Small intestine (tissue), 16 donors: ENCODE measurements around the gene SLC39A1. TPM values are rescaled to one million over a fixed set of nuclear protein-coding genes. Genes with fewer than 3 reads are reported as not detected.
A peak's percentile ranks its signal among the peaks of the same experiment; 100 is the strongest.
"Not testable (repeated sequence)": the region's sequence is repeated elsewhere in the genome, so short reads cannot be mapped to it uniquely, and the experiment has no call there.

ENCODE experiments used
- DNase-seq, 2 donors: peaks; one replicate each; pipeline versions ENCODE4 v3.0.0 to v3.0.0-alpha.2; 2013
- FAIRE-seq: peaks from 2 replicates; lab custom pipeline; 2012; peaks lifted over from hg19 to GRCh38; lab: Jason Lieb, UNC
- H3K27ac ChIP-seq, 3 donors: one replicate each; pipeline ENCODE4 v1.5.1; 2013; ENCODE audit warnings: low read length in 2 of 3, mild to moderate bottlenecking in 2 of 3, control low read depth in 1 of 3, inconsistent platforms in 1 of 3, low read depth in 1 of 3, moderate library complexity in 1 of 3
- H3K27me3 ChIP-seq, 3 donors: one replicate each; pipeline ENCODE4 v1.6.1; 2013; ENCODE audit warnings: low read length in 3 of 3, inconsistent platforms in 1 of 3; ENCODE audit not compliant: control insufficient read depth in 3 of 3, insufficient read depth in 3 of 3
- H3K36me3 ChIP-seq, 3 donors: one replicate each; pipeline ENCODE4 v1.6.1; 2013; ENCODE audit warnings: low read length in 3 of 3, inconsistent platforms in 1 of 3, low read depth in 1 of 3, mild to moderate bottlenecking in 1 of 3, moderate library complexity in 1 of 3; ENCODE audit not compliant: control insufficient read depth in 3 of 3, insufficient read depth in 2 of 3
- H3K4me1 ChIP-seq, 3 donors: one replicate each; pipeline ENCODE4 v1.6.1; 2013; ENCODE audit warnings: low read length in 2 of 3, inconsistent platforms in 1 of 3, low read depth in 1 of 3, mild to moderate bottlenecking in 1 of 3, moderate library complexity in 1 of 3; ENCODE audit not compliant: control insufficient read depth in 3 of 3, insufficient read depth in 2 of 3
- H3K4me3 ChIP-seq, 3 donors: one replicate each; pipeline ENCODE4 v1.5.1; 2013; ENCODE audit warnings: low read length in 3 of 3, control low read depth in 1 of 3, inconsistent platforms in 1 of 3, low read depth in 1 of 3, mild to moderate bottlenecking in 1 of 3, moderate library complexity in 1 of 3
- H3K9me3 ChIP-seq, 2 donors: one replicate each; pipeline ENCODE4 v1.6.1; 2013; ENCODE audit warnings: low read depth in 1 of 2, low read length in 1 of 2; ENCODE audit not compliant: control insufficient read depth in 2 of 2, insufficient read depth in 1 of 2
- WGBS, 3 donors: extraction: QIAGEN DNeasy Blood & Tissue Kit; methylation state at CpG; one replicate each; pipeline ENCODE4 v1.1.7; 2013; 5-methylcytosine and 5-hydroxymethylcytosine counted together
- long read RNA-seq, 10 donors: transcript quantifications; one replicate each; lab custom pipeline, GENCODE V29; 2026
- polyA plus RNA-seq, 4 donors: library from polyadenylated mRNA; stranded (reverse) in 3 of 4; unstranded in 1 of 4; fragments of 200-250 nt in 3 of 4; fragments of 120-200 nt in 1 of 4; gene quantifications; one replicate each; pipeline versions ENCODE4 v1.2.1 to v1.2.3, GENCODE V29; 2013
- donor health status: healthy with polysubstance abuse.
- donor health status: control.
- donor health status: control.
- donor health status: Bipolar disorder and iron deficiency.
- donor health status: healthy.

SLC39A1 gene, protein sequence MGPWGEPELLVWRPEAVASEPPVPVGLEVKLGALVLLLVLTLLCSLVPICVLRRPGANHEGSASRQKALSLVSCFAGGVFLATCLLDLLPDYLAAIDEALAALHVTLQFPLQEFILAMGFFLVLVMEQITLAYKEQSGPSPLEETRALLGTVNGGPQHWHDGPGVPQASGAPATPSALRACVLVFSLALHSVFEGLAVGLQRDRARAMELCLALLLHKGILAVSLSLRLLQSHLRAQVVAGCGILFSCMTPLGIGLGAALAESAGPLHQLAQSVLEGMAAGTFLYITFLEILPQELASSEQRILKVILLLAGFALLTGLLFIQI
- polyA plus RNA-seq, result 100 to 1,000 TPM in 1 of 4 donors, 10 to 100 TPM in 3; 23.7 to 100 (median 65.4) TPM
- long read RNA-seq, donor 1, result 0 reads
- long read RNA-seq, donor 2, transcript SLC39A1-202 (4 exons, 2,084 nt), result major isoform, 6 of 6 reads
- long read RNA-seq, donor 2, partial matches to known transcripts, result 0 of 6 reads
- long read RNA-seq, donor 2, other reads (novel, unspliced or antisense), result 0 of 6 reads
- long read RNA-seq, donor 3, transcript SLC39A1-202 (4 exons, 2,084 nt), result major isoform, 6 of 7 reads
- long read RNA-seq, donor 3, partial matches to known transcripts, result 0 of 7 reads
- long read RNA-seq, donor 3, other reads (novel, unspliced or antisense), result 0 of 7 reads
- long read RNA-seq, donor 4, result 0 reads
- long read RNA-seq, donor 5, transcript SLC39A1-202 (4 exons, 2,084 nt), result major isoform, 6 of 8 reads
- long read RNA-seq, donor 5, partial matches to known transcripts, result 0 of 8 reads
- long read RNA-seq, donor 5, other reads (novel, unspliced or antisense), result 0 of 8 reads
- long read RNA-seq, donor 6, transcript SLC39A1-202 (4 exons, 2,084 nt), result major isoform, 22 of 28 reads
- long read RNA-seq, donor 6, partial matches to known transcripts, result 0 of 28 reads
- long read RNA-seq, donor 6, other reads (novel, unspliced or antisense), result 0 of 28 reads
- long read RNA-seq, donor 7, result 0 reads
- long read RNA-seq, donor 8, partial matches to known transcripts, result 0 of 2 reads
- long read RNA-seq, donor 8, other reads (novel, unspliced or antisense), result 0 of 2 reads
- long read RNA-seq, donor 9, transcript SLC39A1-202 (4 exons, 2,084 nt), result major isoform, 5 of 9 reads
- long read RNA-seq, donor 9, partial matches to known transcripts, result 0 of 9 reads
- long read RNA-seq, donor 9, other reads (novel, unspliced or antisense), result 0 of 9 reads
- long read RNA-seq, donor 10, transcript SLC39A1-202 (4 exons, 2,084 nt), result major isoform, 21 of 30 reads
- long read RNA-seq, donor 10, transcript SLC39A1-204 (3 exons, 2,723 nt), result minor isoform, 8 of 30 reads
- long read RNA-seq, donor 10, partial matches to known transcripts, result 0 of 30 reads
- long read RNA-seq, donor 10, other reads (novel, unspliced or antisense), result 0 of 30 reads

DNA sequence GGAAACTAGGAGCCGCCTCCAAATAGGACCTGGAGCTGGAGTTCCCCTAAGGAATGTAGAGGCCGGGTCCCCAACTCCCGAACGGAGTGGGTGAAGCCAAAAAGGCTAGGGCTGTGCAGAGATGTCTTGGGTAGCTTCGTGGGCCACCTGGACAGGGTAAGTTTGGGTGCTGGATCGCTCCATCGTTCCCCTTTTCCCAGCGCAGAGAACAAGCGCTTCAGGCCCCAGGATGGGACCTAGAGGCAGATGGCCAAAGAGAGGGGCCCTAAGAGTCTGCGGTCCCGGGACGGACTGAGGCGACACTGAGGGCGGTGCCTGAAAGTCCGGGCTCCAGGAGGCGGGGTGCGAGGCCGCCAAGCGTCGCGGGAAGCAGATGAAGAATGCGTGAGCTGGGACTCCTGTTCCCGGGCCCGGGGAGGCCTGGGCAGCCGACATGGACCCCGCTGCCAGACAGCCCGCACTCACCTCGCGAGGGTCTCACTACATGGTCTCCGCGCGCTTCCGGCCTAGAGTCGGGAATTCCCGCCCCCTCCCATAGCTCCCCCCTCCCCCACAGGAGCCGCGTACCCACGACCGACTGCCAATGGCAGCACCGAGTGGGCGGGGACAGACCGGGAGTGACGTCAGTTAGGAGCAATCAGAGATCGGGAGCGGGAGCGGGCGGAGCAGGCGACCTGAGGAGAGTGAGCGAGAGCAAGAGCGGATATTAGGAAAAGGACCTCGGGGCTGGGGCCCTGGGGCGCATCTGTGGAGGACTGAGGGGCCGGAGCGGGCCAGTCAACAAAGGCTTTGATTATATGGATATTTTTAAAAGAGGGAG is at the start of gene SLC39A1:
TSS of gene SLC39A1 (minus strand) at position 508 of the 820 bp plus-strand sequence. CDS start 822 bp downstream, outside the sequence.
- FAIRE-seq, result no peak

DNA sequence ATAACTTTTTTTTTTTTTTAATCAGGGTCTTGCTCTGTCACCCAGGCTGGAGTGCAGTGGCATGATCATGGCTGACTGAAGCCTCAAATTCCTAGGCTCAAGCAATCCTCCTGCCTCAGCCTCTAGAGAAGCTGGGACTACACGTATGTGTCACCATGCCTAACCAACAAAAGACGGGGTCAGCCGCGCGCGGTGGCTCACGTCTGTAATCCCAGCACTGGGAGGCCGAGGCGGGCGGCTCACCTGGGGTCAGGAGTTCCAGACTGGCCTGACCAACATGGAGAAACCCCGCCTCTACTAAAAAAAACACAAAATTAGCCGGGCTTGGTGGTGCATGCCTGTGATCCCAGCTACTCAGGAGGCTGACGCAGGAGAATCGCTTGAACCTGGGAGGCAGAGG is 49.2 kb upstream of the SLC39A1 start:
- DNase-seq, H3K9me3 ChIP-seq, H3K27me3 ChIP-seq, H3K36me3 ChIP-seq, H3K4me3 ChIP-seq, H3K4me1 ChIP-seq, H3K27ac ChIP-seq, FAIRE-seq: not testable (repeated sequence)
- 95 to 97% (median 95%) methylated on average over 14 of the region's 14 CpGs for WGBS, 3 donors

More for the DNA sequence above, at the start of gene SLC39A1:
- peaks cover 2 to 26% (median 10%) of the 10 kb centered on the region in 3 donors for H3K4me1 ChIP-seq
- H3K27ac ChIP-seq, result peak within 1 kb of the TSS; percentile 64 to 95 (median 94)
- peaks cover 0 to 20% (median 0%) of the 10 kb centered on the region in 3 donors for H3K36me3 ChIP-seq
- no peaks in the 10 kb centered on the region for H3K27me3 ChIP-seq
- no peaks in the 10 kb centered on the region for H3K9me3 ChIP-seq
- peak within 1 kb of the TSS; percentile 64 to 90 (median 68) for H3K4me3 ChIP-seq
- WGBS, 3 donors, result 0 to 1% (median 1%) methylated on average over 45 to 54 of the region's 54 CpGs
- DNase-seq, result peak; percentile 98 to 99

DNA sequence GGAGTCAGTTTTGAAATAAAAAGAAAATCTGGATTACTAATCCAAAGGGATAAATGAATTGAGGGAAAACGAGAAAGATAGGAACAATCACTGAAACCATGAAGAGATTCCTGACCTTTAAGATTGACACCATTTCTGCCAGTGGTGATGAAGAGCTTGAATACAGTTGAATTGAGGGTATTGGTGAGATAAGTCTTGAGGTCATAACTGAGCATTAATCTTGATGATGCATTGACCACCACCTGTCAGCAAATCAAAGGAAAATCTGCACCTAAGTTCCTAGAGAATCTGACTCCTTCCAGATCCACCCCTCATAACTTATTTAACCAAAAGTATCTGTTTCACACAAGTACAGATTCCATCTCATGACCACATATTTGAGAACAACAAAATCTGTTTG is 48.8 kb upstream of the SLC39A1 start:
- 61 to 83% (median 70%) methylated on average over 1 of the region's 1 CpG for WGBS, 3 donors
- no peaks in the 10 kb centered on the region for H3K36me3 ChIP-seq
- no peak overlapping the region for H3K27ac ChIP-seq
- DNase-seq (no peak), FAIRE-seq (no peak)
- H3K27me3 ChIP-seq, result no peaks in the 10 kb centered on the region
- H3K4me1 ChIP-seq, result no peaks in the 10 kb centered on the region
- no peak overlapping the region for H3K4me3 ChIP-seq
- no peaks in the 10 kb centered on the region for H3K9me3 ChIP-seq

DNA sequence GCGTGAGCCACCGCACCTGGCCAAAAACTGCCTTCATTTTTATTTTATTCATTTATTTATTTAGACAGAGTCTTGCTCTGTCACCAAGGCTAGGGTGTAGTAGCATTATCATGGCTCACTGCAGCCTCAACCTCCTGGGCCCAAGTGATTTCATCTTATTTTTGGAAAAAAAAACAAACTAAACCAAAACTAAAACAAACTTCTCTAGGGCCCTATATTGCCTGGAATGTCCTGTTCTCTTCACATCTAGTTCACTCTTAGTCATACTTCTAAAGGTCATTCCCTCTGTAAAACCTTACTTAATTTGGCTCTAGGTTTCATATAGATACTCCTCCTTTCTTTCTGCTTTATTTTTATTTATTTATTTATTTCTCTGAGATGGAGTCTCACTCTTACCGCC is 42.8 kb upstream of the SLC39A1 start:
- 89 to 98% (median 97%) methylated on average over 3 of the region's 3 CpGs for WGBS, 3 donors
- DNase-seq, result no peak
- Histone ChIP-seq H3K9me3 (no peaks in the 10 kb centered on the region), H3K4me3 (no peak overlapping the region), H3K4me1 (no peaks in the 10 kb centered on the region), H3K27me3 (no peaks in the 10 kb centered on the region), H3K36me3 (no peaks in the 10 kb centered on the region), H3K27ac (no peak overlapping the region)
- no peak for FAIRE-seq

DNA sequence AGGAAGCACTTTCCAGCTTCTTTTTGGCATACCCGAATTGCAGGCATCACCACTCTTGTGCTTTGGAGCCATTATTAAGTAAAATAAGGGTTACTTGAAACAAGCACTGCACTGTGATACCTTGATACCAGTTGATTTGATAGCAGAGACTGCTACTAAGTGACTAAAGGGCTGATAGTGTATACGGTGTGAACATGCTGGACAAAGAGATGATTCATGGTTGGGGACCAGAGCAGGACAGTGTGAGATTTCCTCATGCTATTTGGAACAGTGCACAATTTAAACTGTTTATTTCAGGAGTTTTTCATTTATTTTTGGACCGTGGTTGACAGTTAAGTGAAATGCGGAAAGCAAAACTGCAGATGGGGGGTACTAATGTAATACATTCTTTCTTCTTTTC is 37.1 kb upstream of the SLC39A1 start:
- Histone ChIP-seq H3K36me3 (peaks cover 0 to 2% (median 1%) of the 10 kb centered on the region in 3 donors), H3K27ac (no peak overlapping the region), H3K9me3 (no peaks in the 10 kb centered on the region), H3K4me1 (no peaks in the 10 kb centered on the region), H3K4me3 (no peak overlapping the region), H3K27me3 (no peaks in the 10 kb centered on the region)
- WGBS, 3 donors, result 77 to 81% (median 80%) methylated on average over 4 of the region's 4 CpGs
- DNase-seq (no peak), FAIRE-seq (no peak)

DNA sequence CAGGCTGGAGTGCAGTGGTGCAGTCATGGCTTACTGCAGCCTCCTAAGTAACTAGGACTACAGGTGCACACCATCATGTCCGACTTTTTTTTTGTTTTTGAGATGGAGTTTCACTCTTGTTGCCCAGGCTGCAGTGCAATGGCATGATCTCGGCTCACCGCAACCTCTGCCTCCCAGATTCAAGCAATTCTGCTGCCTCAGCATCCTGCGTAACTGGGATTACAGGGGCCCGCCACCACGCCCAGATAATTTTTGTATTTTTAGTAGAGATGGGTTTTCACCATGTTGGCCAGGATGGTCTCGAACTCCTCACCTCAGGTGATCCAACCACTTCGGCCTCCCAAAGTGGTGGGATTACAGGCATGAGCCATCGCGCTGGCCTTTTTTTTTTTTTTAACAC is 33.5 kb upstream of the SLC39A1 start:
- not testable (repeated sequence) for H3K27me3 ChIP-seq, H3K27ac ChIP-seq, H3K4me3 ChIP-seq, DNase-seq, FAIRE-seq, H3K9me3 ChIP-seq
- Histone ChIP-seq H3K36me3 (peaks cover 0 to 33% (median 11%) of the 10 kb centered on the region in 3 donors), H3K4me1 (peaks cover 0 to 11% (median 4%) of the 10 kb centered on the region in 3 donors)
- WGBS, 3 donors, result 94 to 96% (median 94%) methylated on average over 10 of the region's 10 CpGs

DNA sequence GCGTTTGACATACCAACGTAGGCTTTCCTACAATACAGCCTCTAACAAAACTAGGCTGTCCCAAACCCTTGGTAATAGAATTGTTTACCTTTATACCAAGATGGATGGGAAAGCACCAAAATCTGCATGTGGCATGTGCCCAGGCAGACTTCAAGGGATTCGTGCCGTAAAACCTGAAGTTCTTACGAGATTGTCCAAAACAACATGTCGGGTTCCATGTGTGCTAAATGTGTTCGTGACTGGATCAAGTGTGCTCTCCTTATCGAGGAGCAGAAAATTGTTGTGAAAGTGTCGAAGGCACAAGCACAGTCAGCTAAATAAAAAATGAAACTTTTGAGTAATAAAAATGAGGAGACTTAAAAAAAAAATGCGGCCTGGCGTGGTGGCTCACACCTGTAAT is 32.3 kb upstream of the SLC39A1 start:
- Histone ChIP-seq H3K27ac (no peak overlapping the region), H3K4me3 (no peak overlapping the region), H3K9me3 (no peaks in the 10 kb centered on the region), H3K27me3 (no peaks in the 10 kb centered on the region), H3K36me3 (peaks cover 0 to 33% (median 11%) of the 10 kb centered on the region in 3 donors), H3K4me1 (peaks cover 0 to 14% (median 4%) of the 10 kb centered on the region in 3 donors)
- WGBS, 3 donors, result 93 to 98% (median 96%) methylated on average over 11 of the region's 11 CpGs
- FAIRE-seq (no peak), DNase-seq (no peak)
